Stimulated activated CD8-positive, alpha-beta memory T cell treated with anti-CD3 and anti-CD28 coated beads, Interleukin-7, amount 100 ng/mL, for 48 hours (primary cell): ENCODE results near the gene NAT10.
A peak's percentile ranks its signal among the peaks of the same experiment; 100 is the strongest.

Experiments used
- DNase-seq, 2 donors: peaks; one replicate each; pipeline ENCODE4 v3.0.0-alpha.2; 2020; ENCODE audit warnings: low read depth in 1 of 2; ENCODE audit errors: extremely low read depth in 1 of 2

Gene NAT10

DNA sequence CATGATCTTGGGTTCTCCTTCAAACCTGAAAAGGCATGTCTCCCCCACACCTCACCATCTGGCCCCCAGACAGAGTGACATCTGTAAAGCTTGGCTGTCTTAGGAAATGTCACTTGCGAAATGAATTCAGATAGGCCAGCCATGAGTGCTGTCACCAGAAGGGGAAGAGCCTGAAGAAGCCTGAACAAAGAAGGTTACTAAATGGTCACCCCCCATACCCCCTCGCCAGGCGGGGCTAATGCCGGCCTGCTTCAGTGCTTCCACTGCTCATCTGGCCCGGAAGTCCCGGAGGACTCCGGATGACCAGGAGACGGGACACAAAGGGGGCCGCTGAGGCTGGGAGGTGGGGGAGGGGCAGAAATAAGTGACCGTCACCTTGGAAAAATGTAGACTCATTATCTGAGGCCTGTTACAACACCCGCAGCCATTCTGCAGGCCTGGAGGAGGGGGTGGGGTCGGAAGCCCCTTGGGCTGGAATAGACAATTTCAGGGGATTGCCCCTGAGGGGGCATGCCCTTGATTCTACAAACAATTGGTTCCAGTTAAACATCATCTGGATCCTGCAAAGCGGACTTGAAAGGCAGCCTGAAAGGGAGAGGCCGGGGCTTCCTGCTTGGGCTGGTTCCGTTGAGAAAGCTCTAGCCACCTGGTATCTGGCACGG, 43.2 kb downstream of the NAT10 start:
- no peak for DNase-seq

GRCh38 chr11:34149274-34149673, 43.8 kb downstream of the NAT10 start:
- DNase-seq = no peak

GRCh38 chr11:34149786-34150185, 44.4 kb downstream of the NAT10 start:
- no peak for DNase-seq

DNA sequence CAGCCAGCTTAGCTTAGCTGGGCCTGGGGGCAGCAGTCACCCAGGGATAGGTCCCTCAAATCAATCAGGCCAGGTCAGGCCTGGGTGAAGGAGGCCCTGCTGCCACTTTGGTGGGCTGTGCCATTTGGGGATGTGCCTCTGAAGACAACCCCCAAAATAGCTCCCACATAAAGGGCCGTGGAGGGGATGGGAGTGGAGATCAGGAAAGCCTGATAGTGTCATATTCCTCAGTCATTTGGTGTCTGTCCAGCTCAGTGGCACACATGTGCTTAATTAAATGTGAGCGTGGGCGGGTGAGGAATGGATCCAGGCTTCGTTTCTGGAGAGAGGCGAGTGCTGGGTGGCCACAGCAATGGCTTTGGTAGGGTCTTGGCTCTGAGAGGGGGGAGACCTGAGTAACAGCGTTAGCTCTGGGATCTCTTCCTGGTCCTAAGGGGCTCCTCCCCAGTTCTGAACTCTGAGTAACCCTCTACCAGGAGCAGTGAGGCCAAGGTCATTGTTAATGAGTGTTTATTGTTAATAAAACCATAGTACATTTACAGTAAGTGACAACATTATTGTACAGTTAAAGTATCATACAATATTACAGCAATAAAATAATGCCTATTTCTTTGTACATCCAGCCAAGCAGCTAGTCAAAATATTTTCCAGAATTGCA, 45.2 kb downstream of the NAT10 start:
- no peak for DNase-seq

DNA sequence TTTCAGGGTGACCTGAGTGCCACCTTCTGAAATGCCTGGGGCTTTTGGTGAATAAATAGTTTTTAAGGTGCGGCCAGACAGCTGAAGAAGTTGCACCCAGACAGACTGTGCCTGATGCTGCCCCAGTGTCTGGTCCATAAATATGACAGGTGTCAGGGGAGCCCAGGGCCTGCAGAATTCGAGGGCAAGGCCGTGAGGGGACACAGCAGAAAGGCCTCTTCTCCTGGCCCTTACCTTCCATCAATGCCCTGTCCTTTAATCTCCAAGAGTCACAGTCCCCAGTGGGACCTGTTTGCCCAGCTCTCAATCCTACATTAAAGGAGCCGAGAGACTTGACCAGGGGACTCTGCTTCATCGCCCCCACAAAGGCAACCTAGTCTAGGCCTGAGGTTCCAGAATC, 45.7 kb downstream of the NAT10 start:
- DNase-seq = no peak

GRCh38 chr11:34151916-34152845, 46.8 kb downstream of the NAT10 start:
- no peak for DNase-seq

GRCh38 chr11:34154059-34154875, 48.8 kb downstream of the NAT10 start:
- no peak for DNase-seq

DNA sequence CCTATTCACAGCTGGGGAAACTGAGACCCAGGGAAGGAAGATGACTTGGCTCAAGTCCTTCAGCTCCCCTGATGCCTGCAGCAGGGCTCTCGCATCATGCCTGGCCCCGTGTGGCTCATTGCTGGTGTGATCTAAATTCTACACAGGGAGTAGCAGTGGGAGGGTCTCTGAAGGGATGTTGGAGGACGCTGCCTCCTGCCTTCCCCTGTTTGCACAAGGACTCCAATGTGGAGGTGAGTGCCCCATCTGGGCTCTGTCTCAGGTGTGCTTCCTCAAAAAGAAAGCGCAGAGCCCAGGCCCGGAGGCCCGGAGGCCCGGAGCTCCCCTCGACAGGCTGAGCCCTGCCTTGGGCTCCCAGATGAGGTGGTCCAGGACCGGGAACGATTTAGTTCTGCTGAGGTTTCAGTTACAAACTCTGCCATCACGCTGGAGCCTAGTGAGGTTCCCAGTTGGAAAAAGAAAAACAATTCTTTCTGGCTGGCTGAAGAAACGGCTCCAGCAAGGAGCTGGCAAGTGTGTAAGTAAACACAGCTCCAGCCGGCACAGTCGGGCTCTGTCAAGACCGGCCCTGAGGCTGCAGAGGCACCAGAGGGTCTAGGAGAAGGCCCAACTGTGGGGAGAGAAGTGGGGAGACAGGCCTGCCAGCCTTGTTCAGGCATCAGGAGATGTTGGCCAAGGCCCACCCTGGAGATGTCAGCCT, 49.8 kb downstream of the NAT10 start:
- no peak for DNase-seq

- DNase-seq = no peak
Measured at GRCh38 chr11:34155757-34156062, 50.3 kb downstream of the NAT10 start.

DNA sequence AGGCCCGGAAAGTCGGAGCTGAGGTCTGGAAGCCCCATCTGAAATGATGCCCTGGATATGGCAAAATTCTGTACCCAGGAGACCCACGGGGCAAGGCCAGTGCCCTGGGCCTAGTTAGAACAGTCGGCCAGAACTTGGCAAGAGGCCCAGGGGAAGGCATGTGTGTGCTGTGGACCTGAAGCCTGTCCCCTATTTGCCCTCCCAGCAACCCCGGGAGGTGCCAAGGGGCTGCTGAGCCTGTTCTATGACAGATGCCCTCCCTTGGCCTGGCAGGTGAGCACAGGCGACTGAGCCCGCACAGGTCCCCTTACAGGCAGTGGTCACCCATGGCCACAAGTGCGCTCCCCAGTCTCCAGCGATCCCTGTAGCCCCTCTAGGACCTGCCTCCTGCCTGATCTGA, 51.7 kb downstream of the NAT10 start:
- DNase-seq = no peak

DNA sequence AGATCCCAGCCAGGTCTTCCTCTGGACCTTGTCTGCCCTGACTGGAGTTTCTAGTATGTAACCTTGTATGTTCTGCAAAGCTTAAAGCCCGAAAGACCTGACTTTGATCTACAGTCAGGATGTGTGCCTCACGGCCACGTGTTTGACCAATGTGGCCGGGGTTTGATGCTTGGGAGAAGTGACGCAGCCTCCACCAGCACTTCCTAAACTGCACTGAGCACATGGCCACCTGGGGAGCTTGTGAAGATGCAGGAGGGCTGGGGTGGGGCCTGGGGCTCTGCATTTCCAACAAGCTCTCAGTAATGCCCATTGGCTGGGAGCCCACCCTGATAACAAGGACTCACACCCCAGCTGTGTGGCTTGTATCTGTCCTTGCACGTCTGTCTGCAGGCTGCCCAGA, 53.2 kb downstream of the NAT10 start:
- DNase-seq = peak in 1 of 2 donors; percentile 39

DNA sequence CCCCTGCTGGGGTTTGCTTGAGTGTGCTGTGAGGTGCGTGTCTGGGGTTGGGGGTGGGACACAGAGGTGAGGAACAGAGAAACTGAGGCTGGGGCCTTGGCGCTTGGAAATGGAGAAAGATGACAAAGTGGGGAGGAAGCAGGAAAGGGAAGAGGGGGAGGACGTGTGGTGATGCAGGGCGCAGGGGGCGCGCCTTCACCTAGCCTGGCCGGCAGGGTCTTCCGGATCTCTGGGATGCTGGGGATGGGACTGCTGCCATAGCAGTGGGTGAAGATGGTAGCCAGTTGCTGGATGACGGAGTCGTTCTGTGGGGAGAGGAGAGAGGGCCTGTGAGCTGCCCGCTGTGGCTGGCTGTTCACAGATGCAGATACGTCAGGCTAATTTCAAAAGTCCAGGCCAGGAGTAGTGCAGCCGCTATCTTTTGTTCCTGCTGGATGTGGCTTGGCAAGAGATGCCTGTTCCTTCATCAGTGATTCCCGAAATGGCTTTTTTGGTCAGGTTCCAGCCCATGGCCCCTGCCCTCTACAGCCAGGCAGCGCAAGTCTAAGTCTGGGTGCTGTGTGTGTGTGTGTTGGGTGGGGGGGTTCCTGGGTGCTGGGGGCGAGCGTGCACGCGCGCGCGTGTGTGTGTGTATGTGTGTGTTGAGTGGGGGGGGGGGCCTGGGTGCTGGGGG, 54.8 kb downstream of the NAT10 start:
- no peak for DNase-seq

GRCh38 chr11:34160791-34161190, 55.4 kb downstream of the NAT10 start:
- DNase-seq = no peak

DNA sequence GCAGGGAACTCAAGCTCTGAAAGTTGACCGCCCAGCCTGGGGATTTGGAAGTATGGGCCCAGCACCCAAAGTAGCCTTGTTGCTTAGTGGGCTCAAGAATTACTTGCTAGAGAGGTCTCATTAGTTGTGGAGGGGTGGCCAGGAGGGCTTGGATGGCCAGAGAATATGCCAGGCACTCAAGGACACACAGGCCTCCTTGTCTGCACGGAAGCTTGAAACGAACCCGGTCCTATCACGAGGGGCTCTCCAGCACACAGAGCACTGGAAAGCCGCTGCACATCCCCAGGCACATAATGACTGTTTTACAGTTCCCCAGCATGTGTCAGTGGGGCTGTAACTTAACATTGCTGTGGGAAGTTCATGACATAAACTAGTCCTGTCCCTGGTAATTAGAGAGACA, 55.9 kb downstream of the NAT10 start:
- no peak for DNase-seq

DNA sequence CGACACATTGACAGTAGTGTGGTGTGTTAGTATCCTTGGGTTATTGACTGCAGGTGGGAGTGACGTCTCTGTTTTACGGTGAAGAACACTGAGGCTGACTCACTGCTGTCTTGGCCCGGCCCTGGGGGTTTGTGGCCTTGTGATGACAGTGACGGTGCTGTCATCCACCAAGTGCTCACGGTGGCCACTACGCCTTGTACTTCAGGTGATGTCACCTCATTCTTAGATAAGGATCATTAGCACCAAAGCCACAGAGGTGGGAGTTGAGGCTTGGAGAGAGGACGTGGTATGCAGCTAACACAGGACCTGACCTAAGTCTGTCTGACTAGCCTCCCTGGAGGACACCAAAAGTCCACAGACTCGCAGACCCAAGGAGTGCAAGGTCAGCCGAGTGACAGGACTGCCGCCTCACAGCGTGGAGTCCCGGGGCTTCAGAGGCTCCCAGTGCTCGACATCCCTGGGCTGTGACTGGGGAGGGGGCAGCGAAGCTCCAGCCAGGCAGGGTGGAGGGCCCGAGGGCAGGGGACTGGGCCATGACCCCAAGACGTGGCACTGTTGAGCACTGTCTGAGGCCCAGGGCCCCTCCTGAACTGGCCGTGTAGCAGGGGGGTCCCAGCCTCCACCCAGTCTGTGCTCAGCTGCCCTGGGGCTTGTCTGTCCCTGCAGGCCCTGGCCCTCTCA, 56.5 kb downstream of the NAT10 start:
- peak; percentile 54 to 68 for DNase-seq

- no peak for DNase-seq
Measured at GRCh38 chr11:34162493-34162820, 57.0 kb downstream of the NAT10 start.

GRCh38 chr11:34162856-34163255, 57.4 kb downstream of the NAT10 start:
- DNase-seq = no peak

GRCh38 chr11:34165121-34165520, 59.7 kb downstream of the NAT10 start:
- DNase-seq = no peak

- no peak for DNase-seq
Measured at GRCh38 chr11:34165786-34166555, 60.5 kb downstream of the NAT10 start.
